IMR-90 (cell line): ENCODE results near the gene SLC9A3.

Experiments
- CTCF ChIP-seq: conservative IDR thresholded peaks from 2 replicates; pipeline ENCODE4 v1.5.1; 2012; ENCODE audit warnings: mild to moderate bottlenecking, low read depth, low read length, improper control_type of control experiment
- FOS ChIP-seq: fragments of 150-350 bp; IDR thresholded peaks from 2 replicates; pipeline ENCODE4 v1.6.1; 2016; ENCODE audit warnings: low read depth, low read length
- MXI1 ChIP-seq: IDR thresholded peaks from 2 replicates; pipeline ENCODE4 v1.6.1; 2012; ENCODE audit warnings: low read depth, mild to moderate bottlenecking, low read length, moderate library complexity, borderline replicate concordance
- POLR2A ChIP-seq: IDR thresholded peaks from 2 replicates; pipeline ENCODE4 v1.6.1; 2012; ENCODE audit warnings: mild to moderate bottlenecking, low read depth, low read length
- RAD21 ChIP-seq: IDR thresholded peaks from 2 replicates; pipeline ENCODE4 v1.6.1; 2012; ENCODE audit warnings: low read length, improper control_type of control experiment
- RCOR1 ChIP-seq: IDR thresholded peaks from 2 replicates; pipeline ENCODE4 v1.6.1; 2012; ENCODE audit warnings: mild to moderate bottlenecking, low read length, improper control_type of control experiment; ENCODE audit not compliant: insufficient replicate concordance
- SMC3 ChIP-seq: fragments of 150-350 bp; IDR thresholded peaks from 2 replicates; pipeline ENCODE4 v1.6.1; 2016; ENCODE audit warnings: low read depth, mild to moderate bottlenecking, antibody characterized with exemption, low read length, moderate library complexity
- USF2 ChIP-seq: fragments of 150-350 bp; IDR thresholded peaks from 2 replicates; pipeline ENCODE4 v1.6.1; 2017; ENCODE audit warnings: mild to moderate bottlenecking, antibody characterized with exemption, low read length, low read depth

GRCh38 chr5:432201-432927 is 91.9 kb downstream of the SLC9A3 start:
- TF ChIP-seq RCOR1 = no peak
- TF ChIP-seq USF2 = no peak
- no peak for TF ChIP-seq CTCF
- no peak for TF ChIP-seq RAD21
- no peak for TF ChIP-seq FOS
- TF ChIP-seq POLR2A = no peak
- no peak for TF ChIP-seq SMC3
- no peak for TF ChIP-seq MXI1
